GM12872 (cell line): ENCODE measurements around the gene CXCL1.

ENCODE experiments used
- CTCF ChIP-seq: IDR thresholded peaks from 3 replicates; pipeline ENCODE4 v1.5.1; 2011; ENCODE audit warnings: low read depth, mild to moderate bottlenecking, low read length, moderate library complexity; ENCODE audit not compliant: insufficient read depth

Gene CXCL1

GRCh38 chr4:73869130-73870055 lies at the start of gene CXCL1:
TSS of gene CXCL1 (plus strand) at chr4:73869393. CDS start at chr4:73869471, 78 bp downstream.
- no peak for TF ChIP-seq CTCF

- no peak for TF ChIP-seq CTCF
These were observed 47.9 kb upstream of the CXCL1 start for GRCh38 chr4:73821325-73821724.

- TF ChIP-seq CTCF, result no peak
These were observed 46.8 kb upstream of the CXCL1 start for GRCh38 chr4:73822389-73822788.

- no peak for TF ChIP-seq CTCF
These were observed 46.2 kb upstream of the CXCL1 start for GRCh38 chr4:73822812-73823504.

GRCh38 chr4:73823760-73824159 lies 45.4 kb upstream of the CXCL1 start:
- no peak for TF ChIP-seq CTCF

- TF ChIP-seq CTCF, result no peak
These were observed 40.2 kb upstream of the CXCL1 start for GRCh38 chr4:73828956-73829355.

- no peak for TF ChIP-seq CTCF
These were observed 37.6 kb upstream of the CXCL1 start for GRCh38 chr4:73831569-73831968.
